Breast epithelium (tissue), 3 donors: Measurements from ENCODE around the gene STAT1.

Experiments
- CTCF ChIP-seq, 3 donors: fragments of 450-650 bp; IDR thresholded peaks; one replicate each; pipeline ENCODE4 v1.5.1; 2016 to 2017; ENCODE audit warnings: antibody characterized with exemption in 3 of 3, mild to moderate bottlenecking in 3 of 3, moderate library complexity in 3 of 3
- POLR2A ChIP-seq: fragments of 450-650 bp; IDR thresholded peaks from one replicate; pipeline ENCODE4 v1.6.1; 2016; ENCODE audit warnings: antibody characterized with exemption, mild to moderate bottlenecking, moderate library complexity

- TF ChIP-seq CTCF (IDR thresholded peaks at IDR 0.05) (no peak), POLR2A (no peak)
Observed at GRCh38 chr2:190981733-190982132, 32.2 kb downstream of the STAT1 start.
